B cell (primary cell): ENCODE data around the gene ZNF775.

Experiments
- CTCF ChIP-seq: fragments of 200-600 bp; IDR thresholded peaks from one replicate; pipeline ENCODE4 v1.8.0; 2022; ENCODE audit warnings: antibody characterized with exemption, mild to moderate bottlenecking
- EZH2 ChIP-seq: IDR thresholded peaks from 2 replicates; pipeline ENCODE4 v1.6.1; 2012; ENCODE audit warnings: borderline replicate concordance, low read depth, mild to moderate bottlenecking, moderate library complexity, low read length; ENCODE audit not compliant: insufficient read depth, poor library complexity, severe bottlenecking

- TF ChIP-seq CTCF (no peak), EZH2 (no peak)
These were observed 45.5 kb upstream of the ZNF775 start for GRCh38 chr7:150333659-150334058.
